GM12878 (cell line): ENCODE measurements around the gene FAM228B.

Source experiments
- BHLHE40 ChIP-seq, 2 experiments: fragments of 450-650 bp in 1 of 2; IDR thresholded peaks; 2 replicates each; pipeline ENCODE4 v1.6.1; 2011 to 2017; ENCODE audit warnings: low read depth in 2 of 2, borderline replicate concordance in 1 of 2, improper control_type of control experiment in 1 of 2, low read length in 1 of 2, mild to moderate bottlenecking in 1 of 2
- CTCF ChIP-seq, 3 experiments: IDR thresholded peaks in 2 of 3; conservative IDR thresholded peaks in 1 of 3; 2 replicates each; pipeline ENCODE4 v1.5.1; 2011; ENCODE audit warnings: low read depth in 3 of 3, low read length in 3 of 3, mild to moderate bottlenecking in 3 of 3, control low read depth in 2 of 3, moderate library complexity in 2 of 3, inconsistent platforms in 1 of 3, mixed read lengths in 1 of 3; ENCODE audit not compliant: control insufficient read depth in 2 of 3, insufficient read depth in 1 of 3; ENCODE audit errors: extremely low read depth in 1 of 3
- ZSCAN29 ChIP-seq: fragments of 450-650 bp; IDR thresholded peaks from 2 replicates; pipeline ENCODE4 v1.6.1; 2017; ENCODE audit warnings: mild to moderate bottlenecking, moderate library complexity

- no peak for TF ChIP-seq CTCF (IDR thresholded peaks at IDR 0.05 in 2 of 3, conservative IDR thresholded peaks at IDR 0.05 in 1 of 3; ENCODE audit: control insufficient read depth in 2 of 3, extremely low read depth in 1 of 3, insufficient read depth in 1 of 3, low read depth in 3 of 3, low read length in 3 of 3)
- TF ChIP-seq BHLHE40 (IDR thresholded peaks at IDR 0.05; ENCODE audit: borderline replicate concordance in 1 of 2, low read depth in 2 of 2, low read length in 1 of 2) = no peak
- TF ChIP-seq ZSCAN29 = no peak
Observed at GRCh38 chr2:24085200-24085489, 38.1 kb upstream of the FAM228B start.
